ENCODE data around the gene TMEM175.
"Not testable (repeated sequence)": the region's sequence is repeated elsewhere in the genome, so short reads cannot be mapped to it uniquely, and the experiment has no call there.

TMEM175 gene

DNA sequence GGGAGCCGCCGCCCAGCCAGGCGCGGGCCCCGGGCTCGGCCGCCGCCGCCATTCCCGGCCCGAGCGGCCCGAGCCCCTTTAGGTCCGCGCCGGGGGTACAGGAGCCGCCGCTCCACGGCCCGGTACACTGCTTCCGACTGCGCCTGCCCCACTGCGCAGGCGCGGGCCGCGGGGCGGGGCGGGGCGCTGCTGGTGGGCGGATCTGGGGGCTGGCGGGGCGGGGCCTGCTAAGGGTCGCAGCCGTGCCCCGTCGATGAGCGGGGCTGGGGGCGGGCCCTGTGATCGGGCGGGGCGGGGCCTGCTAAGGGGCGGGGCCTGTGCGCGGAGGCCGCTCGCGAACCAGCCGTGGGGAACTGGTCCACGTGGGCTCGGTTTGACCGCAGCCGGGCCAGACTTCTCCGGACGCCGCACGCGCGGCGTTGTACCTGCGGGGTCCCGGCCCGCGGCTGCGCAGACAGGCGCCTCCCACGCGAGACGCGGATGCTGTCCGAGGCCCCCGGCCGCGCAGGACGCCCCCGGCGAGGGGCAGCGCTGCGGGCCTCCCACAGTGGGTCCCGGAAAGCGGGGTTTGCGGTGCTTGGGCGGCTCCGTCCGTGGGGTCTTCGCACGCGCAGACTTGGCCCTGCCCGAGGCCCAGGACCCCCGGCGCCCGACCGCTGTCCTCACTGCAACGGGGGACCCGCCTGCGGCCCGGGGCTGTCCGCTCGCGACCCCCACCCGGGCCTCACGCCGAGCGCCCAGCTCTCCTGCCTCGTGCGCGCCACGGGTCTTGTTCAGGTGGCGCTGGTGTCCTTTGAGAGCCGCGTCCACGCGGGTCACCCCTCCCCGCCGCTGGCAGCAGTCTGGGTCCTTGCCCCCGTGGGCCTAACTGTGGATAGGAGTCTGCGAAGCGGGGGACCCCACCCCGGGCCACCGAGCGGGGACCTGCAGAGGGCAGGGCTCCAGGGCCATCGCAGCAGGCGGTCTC, 41.5 kb downstream of the TMEM175 start, which contains the start of gene DGKQ:
DGKQ (minus strand) TSS at position 139 of the 967 bp plus-strand sequence; CDS start at position 52, 87 bp downstream.
- FAIRE-seq = no peak

DNA sequence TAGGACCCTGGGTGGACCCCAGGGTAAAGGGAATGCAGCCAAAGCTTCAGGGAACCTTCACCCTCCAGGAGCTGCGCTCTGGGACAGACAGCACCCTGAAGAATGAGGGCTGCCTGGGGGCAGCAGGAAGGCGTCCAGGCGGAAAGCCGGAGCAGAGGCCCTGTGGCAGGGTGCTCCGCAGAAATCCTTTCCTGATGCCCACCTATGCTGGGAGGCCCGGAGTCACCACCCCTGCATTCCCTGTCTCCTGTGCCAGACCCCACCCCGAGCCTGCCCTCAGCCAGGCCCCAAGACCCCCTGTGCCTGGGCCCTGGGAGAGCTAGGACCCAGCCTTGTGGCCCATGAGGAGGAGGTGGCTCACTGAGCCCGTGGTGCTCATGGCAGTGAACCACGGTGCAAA, 42.4 kb downstream of the TMEM175 start:
- FAIRE-seq = no peak

DNA sequence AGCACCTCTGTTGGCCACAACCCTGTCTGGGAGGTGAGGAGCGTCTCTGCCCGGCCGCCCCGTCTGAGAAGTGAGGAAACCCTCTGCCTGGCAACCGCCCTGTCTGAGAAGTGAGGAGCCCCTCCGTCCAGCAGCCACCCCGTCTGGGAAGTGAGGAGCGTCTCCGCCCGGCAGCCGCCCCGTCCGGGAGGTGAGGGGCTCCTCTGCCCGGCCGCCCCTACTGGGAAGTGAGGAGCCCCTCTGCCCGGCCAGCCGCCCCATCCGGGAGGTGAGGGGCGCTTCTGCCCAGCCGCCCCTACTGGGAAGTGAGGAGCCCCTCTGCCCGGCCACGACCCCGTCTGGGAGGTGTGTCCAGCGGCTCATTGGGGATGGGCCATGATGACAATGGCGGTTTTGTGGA, 43.8 kb downstream of the TMEM175 start:
- FAIRE-seq = not testable (repeated sequence)

DNA sequence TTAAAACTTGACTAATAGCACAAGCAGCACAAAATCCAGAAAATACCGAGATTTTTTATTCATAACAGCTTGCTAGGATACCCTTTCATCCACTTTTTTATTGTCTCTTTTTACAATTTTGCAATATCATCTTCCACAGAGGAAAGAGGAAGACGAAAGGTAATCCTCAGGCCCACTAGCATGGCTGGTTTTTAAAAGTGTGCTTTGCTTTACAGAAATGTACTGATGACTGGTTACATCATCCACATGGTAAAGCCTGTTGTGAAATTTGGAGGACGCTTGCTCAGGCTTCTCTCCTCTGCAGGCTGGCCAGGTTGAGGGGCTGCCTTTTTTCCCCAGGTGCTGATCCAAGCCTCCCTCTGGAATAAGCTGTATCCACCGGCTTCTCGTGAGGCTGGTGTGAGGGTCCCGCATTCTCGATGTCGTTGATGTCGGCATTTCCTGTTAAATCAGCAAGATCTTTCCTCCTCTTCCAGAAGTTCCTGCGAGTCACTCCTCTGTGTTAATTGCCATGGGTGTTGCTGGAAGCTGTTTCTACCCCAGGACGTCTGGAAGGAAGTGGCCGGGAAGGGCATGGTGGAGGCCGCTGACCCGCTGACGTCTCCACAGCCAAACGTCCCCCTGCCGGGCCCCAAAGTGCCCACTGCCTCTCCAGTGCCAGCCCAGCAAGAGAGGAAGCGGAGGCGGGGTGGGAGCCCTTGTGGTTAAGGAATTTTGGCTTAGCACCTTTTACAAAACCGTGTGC, 46.9 kb downstream of the TMEM175 start:
- FAIRE-seq = no peak

DNA sequence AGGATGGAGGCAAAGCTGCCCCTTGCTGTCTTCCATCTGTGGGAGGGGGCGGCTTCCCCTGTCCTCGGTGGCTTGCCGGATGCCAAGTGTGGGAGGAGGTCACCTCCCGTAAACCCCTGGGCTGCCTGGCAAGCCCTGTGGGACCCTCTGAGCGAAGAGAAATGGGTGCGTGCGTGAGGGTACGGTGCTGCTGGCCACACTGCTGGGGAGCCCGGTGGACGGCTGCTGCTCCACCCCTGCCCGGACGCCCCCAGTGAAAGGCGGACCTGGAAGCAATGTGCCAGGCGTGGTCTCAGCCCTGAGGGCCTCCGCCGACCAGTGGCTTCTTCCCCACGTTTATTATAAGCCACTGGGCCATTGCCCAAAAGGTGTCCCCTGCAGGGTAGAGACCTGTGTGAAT, 50.0 kb downstream of the TMEM175 start:
- no peak for FAIRE-seq

DNA sequence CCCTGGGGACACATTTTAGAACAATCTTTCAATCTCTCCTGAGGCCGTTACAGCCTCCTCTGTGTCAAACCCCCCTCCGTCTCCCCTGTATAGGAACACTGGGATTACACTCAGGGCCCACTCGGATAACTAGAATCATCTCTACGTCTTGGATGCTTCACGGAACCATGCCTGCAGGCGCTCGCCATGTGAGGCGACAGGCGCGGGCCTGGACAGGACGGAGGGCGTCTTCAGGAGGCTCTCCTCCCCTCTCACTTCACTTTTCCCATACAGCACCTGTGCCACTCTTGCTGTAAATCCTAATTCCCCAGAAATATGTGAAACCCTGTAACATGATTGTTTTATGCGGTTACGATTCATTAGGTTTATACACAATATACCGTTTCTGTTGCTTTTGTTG, 50.6 kb downstream of the TMEM175 start:
- no peak for FAIRE-seq

DNA sequence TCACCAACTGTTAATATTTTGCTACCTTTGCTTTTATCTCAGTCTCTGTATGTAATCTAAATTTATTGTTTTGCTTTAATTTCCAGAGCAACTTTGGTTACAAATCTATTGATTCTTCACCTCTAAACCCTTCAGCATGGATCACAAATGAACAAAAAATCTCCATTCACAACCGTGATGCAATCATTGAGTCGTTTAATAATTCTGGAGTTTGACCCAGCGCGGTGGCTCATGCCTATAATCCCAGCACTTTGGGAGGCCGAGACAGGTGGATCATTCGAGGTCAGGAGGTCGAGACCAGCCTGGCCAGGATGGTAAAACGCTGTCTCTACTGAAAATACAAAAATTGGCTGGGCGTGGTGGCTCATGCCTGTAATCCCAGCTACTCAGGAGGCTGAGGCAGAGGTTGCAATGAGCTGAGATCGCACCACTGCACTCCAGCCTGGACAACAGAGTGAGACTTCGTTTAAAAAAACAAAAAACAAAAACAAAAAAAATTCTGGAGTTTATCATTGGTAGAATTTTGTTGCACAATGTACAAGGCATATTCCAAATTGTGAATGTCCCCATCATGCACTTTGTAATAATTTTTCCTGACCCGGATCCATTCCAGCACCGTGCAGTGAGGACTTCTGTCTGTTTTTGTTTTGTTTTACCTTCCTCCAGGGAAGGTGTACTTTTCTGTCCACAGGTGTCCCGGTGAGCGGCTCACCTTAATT, 52.2 kb downstream of the TMEM175 start:
- FAIRE-seq = no peak

DNA sequence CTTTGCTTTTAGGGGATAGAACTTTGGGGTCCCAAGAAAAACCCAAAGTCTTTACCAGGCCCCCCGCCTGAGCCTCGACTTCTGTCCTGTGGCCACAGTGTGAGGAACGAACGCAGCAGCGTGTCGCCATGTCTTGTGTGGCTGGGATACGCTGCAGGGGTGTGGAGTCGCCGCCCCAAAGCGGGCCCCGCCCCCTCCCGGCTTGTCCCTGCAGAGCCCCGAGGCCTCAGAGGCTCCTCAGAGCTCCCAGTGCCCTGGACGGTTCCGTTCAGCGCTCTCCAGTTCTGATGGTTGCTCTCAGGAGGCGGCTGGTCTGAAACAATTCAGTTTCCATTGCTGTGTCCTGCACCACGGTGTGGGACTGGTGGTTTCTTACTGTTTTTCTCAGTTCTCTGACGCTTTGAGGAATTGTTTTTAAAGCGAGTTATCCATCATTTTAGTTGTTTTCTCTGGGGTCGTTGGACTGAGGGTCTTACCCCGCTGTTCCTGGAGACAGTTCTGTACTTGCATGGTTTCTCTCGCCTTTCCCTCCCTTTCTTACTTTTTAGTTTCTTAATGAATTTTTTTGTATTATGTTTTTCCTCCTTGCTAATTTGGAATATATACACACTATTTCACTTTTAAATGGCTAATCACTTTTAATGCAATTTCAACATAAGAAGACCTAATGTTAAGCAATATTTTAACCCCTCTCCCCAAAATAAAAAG, 53.0 kb downstream of the TMEM175 start:
- FAIRE-seq = no peak

DNA sequence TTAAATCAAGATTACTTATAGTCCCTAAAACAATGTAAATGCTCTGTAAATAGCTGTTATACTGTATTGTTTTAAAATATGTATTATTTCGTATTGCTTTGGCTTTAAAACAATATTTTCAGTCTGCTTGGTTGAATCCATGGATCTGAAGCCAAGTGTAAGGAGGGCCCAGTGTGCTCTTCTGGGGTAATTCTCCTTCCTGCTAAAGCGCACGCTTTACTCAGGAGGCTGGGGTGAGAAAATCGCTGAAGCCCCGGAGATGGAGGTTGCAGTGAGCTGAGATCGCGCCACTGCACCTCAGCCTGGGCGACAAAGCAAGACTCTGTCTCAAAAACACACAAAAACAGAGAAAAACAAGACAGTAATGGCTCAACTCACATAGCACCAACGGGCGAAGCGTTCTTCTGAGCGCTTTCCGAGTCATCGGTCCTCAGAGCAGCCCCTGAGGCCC, 54.2 kb downstream of the TMEM175 start:
- FAIRE-seq = no peak

DNA sequence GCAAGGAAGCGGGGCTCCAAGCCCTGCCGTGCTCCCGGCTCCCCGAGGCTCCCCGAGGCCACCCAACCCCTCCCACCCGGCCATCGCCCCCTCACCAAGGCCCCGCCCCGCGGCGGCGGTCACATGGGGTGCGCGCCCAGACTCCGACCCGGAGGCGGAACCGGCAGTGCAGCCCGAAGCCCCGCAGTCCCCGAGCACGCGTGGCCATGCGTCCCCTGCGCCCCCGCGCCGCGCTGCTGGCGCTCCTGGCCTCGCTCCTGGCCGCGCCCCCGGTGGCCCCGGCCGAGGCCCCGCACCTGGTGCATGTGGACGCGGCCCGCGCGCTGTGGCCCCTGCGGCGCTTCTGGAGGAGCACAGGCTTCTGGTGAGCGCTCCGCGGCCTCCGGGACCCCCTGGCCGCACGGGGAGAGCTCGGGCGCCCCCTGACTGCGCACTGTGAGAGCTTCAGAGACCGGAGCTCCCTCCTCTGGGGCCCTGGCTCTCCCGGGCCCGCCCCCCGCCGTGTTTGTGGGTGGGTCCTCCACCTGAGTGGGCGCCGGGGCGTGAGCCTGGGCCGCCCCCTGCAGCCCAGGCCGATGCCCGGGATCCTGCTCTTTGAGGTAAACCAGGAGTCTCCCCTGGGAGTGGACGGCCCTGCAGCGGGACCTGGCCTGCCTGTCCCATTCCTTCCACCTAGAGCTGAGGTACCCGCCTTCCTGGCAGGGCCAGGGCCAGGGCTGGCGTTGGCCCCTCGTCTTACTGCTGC, 54.8 kb downstream of the TMEM175 start, which contains the start of gene IDUA:
IDUA (plus strand) TSS at position 166 of the 745 bp plus-strand sequence; CDS start at position 207, 41 bp downstream.
- no peak for FAIRE-seq

DNA sequence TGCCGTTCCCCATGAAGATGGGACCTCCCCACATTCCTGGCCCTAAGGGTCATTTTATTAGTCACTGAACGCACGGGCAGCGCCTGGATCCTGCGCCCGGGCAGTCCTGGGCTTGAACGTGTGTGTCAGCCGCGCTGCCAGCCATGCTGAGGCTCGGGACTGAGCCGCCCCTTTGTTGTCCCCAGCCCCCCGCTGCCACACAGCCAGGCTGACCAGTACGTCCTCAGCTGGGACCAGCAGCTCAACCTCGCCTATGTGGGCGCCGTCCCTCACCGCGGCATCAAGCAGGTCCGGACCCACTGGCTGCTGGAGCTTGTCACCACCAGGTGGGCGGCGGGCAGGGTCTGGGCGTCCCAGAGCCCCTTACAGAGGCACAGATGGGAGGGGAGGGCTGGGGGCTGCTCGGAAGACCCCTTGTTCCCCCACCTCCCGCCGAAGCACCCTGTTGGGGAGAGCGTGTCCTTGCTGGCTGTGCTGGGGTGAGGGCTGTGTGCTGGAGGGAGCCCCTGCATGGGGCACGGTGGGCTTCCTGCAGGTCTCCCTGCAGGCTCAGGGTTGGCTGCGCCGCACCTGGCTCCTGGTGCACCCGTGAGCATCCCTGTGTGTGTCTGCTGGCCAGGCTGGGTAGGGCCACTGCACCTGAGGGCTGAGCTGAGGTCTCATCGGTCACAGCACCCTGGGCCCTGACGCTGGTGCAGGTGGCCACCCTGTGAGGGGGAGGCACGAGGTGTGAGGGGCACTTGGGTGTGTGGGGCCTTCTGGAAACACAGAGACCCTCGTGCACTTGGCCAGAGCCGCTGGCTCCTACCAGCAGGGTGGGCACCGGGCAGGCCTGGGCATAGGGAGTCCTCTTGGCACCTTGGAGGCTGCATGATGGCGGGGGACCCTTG, 55.6 kb downstream of the TMEM175 start:
- no peak for FAIRE-seq

DNA sequence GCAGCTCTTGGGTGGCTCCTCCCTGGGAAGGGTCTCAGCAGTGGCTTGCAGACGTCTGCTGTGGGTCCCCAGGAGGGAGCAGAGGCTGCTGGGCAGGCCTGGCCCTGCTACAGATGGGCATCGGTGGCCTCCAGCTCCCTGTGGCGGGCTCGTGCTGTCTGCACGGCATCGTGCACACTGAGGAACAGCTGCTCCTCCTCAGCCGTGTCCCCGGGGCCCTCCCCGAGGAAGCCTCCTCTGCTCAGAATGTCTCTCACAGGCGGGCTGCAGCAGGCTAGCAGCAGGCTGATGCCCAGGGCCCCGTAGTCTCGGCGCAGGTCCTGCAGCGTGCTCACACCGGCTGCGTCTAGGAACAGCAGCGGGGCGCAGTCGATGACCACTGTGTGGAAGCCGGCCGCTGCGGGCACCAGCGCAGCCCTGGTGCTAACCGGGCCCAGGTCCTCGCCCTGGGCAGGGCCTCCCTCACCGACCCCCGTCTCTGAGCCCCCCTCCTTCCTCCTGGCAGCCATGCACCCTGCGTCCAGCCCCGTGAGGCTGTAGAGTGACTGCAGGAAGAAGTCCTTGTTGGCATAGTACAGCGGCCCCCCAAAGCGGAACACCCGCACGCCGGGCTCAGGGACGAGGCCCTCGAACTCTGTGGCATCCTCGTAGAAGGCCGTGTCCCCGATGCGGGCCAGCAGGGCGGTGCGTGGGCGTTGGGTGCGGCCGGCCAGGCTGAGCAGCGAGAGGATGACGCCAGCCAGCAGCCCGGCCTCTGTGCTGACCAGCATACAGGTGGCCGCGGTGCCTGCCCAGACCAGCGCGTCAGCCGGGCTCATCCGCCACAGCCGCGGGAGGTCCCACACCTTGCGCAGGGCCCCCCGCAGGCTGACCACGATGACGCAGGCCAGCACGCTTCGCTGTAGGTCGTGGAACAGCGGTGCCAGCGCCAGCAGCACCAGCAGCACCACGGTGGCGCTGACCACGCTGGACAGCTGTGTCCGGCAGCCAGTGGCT, 56.8 kb downstream of the TMEM175 start:
- FAIRE-seq = no peak

DNA sequence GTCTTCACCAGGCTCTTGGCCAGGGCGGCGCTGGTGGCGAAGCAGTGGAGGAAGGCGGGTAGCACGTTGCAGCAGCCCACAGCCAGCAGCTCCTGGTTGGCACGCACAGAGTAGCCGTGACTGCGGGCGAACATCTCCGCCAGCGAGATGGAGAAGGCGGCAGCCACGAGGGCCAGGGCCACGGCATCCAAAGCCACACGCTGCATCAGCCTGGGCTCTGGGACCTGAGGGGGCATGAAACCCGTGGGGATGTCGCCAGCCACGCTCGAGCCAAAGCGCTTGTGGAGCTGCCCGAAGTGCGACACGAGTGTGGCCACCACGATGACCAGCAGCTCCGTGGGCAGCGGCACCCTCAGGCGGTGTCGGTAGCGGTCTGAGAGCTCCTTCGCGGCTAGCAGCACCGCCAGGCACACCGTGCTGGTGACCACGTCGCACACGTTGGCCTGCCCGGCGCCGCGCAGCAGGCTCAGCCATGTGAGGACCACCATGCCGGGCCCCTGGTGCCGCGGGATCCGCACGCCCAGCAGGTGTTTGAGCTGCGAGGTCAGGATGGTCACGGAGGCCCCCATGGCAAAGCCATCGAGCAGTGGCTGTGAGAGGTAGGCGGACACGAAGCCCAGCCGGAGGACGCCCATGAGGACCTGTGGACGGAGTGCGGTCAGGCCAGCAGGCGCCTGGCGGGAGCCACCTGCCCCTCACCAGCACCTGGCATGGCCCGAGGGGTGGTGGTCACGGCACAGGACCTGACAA, 57.6 kb downstream of the TMEM175 start:
- no peak for FAIRE-seq

DNA sequence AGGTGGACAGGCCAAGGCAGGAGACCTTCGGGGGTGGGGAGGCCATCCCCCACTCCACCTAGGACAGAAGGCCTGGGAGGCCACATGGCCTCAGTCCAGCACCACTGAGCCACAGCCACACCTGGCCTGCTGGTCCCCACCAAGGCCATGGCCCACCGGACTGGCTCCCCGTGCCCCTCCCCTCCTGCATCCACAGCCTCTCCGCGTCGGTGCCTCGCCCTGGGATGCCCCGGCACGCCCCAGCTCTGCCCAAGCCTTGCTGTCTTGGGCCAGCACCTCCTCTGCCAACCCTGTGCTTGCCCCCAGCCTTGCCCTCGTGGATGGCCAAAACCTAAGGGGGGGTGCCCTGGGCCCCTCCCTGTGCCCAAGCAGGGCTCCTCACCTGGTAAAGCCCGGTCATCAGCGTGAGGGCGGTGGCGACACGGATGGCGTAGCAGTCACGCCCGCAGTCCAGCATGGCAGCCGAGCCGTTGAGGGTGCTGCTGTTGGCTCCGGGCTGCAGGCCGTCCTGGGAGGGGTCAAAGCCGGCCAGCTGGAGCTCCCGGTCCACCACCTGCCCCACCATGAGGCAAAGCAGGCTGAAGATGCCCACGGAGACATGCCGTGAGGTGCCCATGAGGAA, 58.6 kb downstream of the TMEM175 start:
- FAIRE-seq = no peak

DNA sequence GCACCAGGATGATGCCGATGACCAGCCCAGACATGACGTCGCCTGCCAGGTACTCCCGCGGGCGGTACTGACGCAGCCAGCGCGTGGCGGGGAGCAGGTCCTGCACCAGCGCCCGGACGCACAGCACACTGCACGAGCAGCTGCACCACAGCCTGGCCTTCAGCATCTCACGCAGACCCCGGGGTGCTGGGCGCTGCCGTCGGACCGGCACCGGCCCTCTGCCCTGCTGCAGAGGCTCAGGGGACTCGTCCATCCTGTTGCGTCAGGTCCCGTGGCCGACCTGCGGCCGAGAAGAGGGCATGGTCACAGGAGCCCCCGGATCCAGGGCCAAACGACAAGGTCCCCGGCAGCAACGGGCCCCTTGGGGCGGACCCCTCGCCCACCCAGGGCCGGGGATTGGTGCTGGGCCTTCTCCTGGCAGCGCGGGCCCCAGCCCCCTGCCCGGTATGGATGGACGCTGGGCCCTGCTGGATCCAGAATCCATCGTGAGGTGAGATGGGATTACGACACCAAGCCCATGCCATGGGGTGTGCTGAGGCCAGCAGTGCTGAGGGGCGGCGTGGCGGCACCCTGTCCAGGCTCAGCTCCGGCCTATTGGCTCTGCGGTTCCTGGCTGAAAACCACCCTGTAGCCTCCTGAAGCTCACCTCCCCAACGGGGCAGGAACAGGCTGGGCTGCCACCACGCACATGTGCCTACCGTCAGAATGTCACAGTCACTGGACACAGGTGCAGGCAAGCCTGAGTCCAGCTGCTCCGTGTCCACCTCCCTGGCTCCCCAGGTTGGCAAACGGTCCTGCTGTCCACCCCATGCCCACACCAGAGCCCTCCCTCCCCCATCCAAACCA, 59.4 kb downstream of the TMEM175 start:
- FAIRE-seq = no peak

DNA sequence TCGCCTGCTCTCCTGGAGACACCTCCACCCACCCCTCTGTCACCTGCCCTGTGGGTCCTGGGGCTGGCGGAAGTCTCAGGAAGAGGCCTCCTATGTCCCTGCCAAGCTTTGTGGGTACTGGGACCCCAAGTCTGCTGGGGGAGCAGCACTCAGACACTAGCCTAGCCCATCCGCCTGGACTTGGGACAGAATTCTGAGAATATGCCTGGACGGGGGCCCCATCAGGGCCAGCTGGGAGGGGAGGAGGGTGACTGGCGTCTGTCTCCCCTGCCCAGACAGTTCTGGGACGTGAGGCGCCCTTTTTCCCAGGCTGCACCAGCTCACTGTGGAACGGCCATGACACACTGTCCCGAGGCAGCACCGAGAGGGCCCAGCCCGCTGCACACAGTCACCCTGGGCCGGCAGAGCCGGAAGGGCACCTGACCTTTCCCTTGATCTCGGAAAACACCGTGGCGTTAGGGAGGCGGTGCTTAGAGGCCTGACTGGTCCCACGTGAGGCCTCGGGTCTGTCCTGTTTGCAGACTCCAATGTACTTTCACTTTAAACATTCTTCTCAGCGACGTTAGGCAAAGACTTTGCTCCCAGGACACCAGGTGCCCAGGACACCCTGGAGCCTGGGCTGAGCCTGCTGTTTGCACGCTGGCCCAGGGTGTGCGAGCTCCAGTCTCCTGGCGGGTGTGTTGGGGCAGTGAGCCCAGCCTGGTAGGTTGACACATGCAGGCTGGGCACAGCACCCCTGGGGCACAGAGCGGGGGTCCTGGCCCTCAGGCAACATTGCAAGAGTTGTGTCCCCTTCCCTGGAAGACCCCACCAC, 60.2 kb downstream of the TMEM175 start:
- no peak for FAIRE-seq

Measured in TTC549 (cell line).